ENCODE results near the gene ETV3L.

Gene ETV3L

GRCh38 chr1:157099633-157100009, at the start of gene ETV3L:
TSS of gene ETV3L (minus strand) at chr1:157099808. CDS start at chr1:157099523, 285 bp downstream.
- no peak for FAIRE-seq
- DNase-seq (ENCODE audit: low spot score), result no peak

DNA sequence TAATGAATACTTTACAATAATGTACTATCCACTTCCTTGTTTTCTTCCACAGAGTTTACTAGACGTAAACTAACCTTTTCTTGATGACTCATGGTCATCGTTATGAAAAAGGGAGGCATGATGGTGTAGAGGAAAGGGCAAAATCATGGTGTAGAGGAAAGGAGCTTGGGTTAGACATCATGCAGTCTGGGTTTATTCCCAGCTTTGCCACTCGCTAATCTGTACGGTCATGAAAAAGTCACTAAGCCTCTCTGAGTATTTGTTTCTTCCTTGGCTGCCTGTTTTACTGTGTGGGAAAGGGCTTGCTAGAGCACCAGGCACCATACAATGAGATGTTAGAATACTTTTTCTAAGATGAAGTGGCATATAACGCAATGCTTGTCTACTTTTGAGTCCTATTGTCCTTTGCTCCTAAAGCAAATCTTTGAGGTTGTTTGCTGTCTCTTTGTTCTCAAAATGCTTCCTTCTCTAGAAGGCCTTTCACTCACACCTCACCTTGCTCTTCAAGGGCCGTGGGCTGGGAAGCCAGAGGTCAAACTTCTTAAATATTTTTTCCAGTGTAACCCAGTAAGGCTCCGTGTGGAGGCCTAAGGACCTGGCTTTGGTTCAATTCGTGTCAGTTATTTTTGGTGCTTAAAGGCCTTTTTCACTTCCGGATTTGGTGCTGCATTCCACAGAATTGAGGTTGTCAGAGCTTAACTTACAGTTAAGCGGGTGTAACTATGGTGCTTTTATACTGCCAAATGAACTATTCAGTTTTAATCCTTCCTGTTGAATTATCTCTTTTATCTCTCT, 48.5 kb upstream of the ETV3L start:
- DNase-seq (ENCODE audit: low spot score), result no peak
- no peak for FAIRE-seq

GRCh38 chr1:157147037-157147436, 47.4 kb upstream of the ETV3L start:
- no peak for FAIRE-seq
- no peak for DNase-seq (ENCODE audit: low spot score)

DNA sequence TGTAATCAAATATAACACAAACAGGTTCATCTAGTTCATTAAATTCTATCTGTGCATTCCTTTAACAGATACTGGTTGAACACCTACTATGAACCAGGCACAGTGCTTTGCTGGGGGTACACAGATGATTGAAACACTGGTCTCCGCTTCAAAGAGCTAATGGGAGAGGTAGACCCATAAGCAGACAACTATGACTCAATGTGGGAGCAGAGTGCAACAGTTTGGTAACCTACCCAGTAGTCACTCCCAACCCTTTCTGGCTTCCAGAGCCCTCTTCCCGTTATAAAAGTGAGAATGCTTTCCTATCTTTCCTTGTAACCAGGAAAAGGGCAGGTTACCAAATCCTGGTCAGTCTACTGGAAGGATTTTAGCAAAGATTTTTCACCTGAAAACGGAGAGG, 46.6 kb upstream of the ETV3L start:
- FAIRE-seq, result no peak
- DNase-seq (ENCODE audit: low spot score), result no peak

DNA sequence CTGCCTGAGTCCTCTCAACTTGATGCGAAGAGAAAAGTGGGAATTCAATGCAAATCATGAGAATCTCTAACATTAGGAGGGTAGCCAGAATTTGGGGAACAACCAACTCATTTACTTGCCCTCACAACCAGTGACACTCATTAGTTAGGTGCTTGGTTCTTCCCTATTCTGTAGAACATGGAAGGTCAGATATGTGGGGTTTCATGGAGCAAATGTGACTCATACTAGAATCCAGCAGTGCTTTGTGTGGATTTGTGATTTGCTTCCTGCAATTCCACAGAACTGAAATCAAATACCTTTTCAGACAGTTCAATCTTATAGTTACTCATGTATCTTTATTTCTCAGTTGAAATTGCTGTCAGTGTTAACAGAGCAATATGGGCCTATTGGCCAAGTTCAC, 45.5 kb upstream of the ETV3L start:
- DNase-seq (ENCODE audit: low spot score), result no peak
- no peak for FAIRE-seq

DNA sequence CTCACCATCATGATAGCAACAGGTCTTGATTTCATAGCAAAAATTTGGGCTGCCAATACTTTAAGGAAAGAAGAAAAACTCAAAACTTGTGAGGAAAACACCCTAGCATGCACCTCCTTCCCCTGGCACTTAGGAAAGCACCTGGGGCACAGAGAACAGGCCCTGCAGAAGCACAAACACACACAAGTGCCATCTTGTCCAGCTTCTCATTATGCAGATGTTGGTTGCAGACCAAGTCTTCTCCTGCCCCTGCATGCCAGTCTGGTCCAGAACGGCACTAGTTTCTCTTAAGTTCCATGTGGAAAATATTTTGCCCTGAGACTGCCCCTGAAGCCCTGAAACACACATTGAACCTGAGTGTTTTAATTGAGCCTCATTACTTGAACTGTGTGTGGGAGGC, 44.9 kb upstream of the ETV3L start:
- FAIRE-seq (no peak), DNase-seq (ENCODE audit: low spot score) (no peak)

- no peak for FAIRE-seq
These were observed 43.3 kb upstream of the ETV3L start for GRCh38 chr1:157142765-157143423.

DNA sequence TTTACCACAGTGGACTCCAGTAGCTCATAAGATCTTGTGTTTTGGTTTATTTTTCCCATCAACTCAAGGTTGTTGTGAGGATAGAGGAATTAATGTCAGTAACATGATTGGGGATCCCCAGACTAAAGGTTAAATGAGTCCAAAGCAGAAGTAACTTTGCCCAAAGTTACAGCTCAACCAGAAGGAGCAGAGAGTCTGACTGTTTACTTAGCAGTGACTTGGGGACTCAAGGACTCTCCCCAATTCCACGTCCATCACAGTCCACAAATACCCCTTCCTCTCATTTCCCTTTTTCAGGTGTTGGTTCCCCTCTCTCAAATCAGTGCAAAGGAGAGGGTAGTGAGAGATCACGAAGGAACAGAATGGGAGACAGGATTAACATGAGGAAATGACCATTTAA, 42.6 kb upstream of the ETV3L start:
- FAIRE-seq (no peak), DNase-seq (ENCODE audit: low spot score) (no peak)

More at GRCh38 chr1:157142765-157143423, 43.3 kb upstream of the ETV3L start:
- DNase-seq (ENCODE audit: low spot score), result no peak

DNA sequence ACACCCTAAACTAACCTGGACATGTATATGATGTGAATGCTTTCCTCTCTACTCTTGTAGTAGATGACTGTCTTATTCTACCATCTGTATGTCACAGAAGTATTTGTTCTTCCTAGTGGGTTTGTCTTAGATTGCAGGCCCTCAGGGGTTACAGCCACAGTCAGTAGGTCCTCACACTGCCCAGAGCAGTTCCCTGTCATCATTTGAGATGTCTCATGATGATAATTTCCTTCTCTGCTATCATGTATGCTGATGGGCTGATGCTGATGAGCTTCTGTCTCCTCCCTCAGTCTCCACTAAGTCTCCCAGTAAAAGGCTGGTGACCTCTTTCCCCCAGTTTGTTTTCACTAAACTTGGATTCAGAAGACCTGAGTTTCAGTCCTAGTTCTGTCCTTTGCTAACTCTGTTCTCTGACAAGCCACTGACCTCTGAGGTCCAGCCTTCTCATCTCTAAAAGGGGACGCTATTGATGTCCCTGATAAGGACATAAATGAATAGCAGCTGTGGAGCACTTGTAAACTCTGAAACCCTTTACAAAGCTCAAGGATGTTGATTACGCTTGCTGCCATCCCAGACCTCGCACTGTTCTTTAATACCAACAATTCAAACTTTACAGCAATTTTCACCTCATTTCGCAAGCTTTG, 41.7 kb upstream of the ETV3L start:
- DNase-seq (ENCODE audit: low spot score) (no peak), FAIRE-seq (no peak)

DNA sequence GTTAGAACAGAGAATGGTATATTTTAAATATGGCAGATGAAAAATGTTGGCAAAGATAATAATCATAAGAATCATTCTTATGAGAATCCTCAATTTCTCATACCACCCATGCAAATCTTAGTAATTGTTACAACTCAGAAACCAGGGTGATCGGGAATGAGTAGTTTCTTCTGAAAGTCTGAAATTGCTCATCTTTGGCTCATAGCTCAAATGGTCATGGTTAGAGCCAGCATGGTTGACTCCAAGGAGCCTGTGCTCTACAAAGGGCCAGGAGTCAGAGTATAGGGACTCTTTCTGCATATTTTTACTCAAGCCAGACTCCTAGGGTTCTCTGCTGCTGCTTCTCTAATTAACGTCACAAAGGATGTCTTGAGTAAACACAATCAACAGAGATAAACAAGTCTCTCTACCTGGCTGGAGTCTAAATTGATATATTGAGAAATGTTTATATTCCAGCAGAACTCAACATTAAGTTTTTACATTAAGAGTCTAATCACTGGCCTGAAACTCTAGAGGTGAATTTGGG, 40.5 kb upstream of the ETV3L start:
- FAIRE-seq, result no peak
- no peak for DNase-seq (ENCODE audit: low spot score)

- FAIRE-seq (no peak), DNase-seq (ENCODE audit: low spot score) (no peak)
These were observed 39.6 kb upstream of the ETV3L start for GRCh38 chr1:157139052-157139715.

- FAIRE-seq (no peak), DNase-seq (ENCODE audit: low spot score) (peak; percentile 81)
These were observed 38.8 kb upstream of the ETV3L start, which contains the start of gene ETV3 for GRCh38 chr1:157138220-157139051. TSS of gene ETV3 (minus strand) at chr1:157138395. CDS start at chr1:157136352, 2,043 bp downstream.

GRCh38 chr1:157137408-157138219, 38.0 kb upstream of the ETV3L start:
- DNase-seq (ENCODE audit: low spot score), result no peak
- FAIRE-seq, result no peak

- no peak for DNase-seq (ENCODE audit: low spot score)
- FAIRE-seq, result no peak
These were observed 37.4 kb upstream of the ETV3L start for GRCh38 chr1:157137046-157137407.

DNA sequence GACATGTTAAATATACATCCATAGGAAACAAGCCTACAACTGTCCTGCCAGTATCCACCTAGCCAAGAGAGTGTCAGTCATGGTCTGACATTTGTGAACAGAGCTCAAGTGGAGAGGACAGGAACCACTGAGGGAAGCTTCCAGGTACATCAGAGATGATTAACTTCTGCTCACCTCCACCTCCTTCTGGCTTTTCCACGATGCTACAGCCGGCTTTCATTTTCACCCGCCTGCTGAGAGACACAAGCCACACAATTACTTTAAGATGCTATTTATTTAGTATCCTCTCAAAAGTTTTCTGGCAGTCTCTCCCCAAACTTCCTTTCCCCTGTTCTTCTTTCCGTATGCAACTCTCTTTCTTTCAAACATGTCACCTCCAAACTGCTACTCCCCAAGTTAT, 36.5 kb upstream of the ETV3L start:
- FAIRE-seq (no peak), DNase-seq (ENCODE audit: low spot score) (no peak)

- no peak for DNase-seq (ENCODE audit: low spot score)
These were observed 36.0 kb upstream of the ETV3L start for GRCh38 chr1:157135646-157136045.

GRCh38 chr1:157135070-157135469, 35.5 kb upstream of the ETV3L start:
- no peak for DNase-seq (ENCODE audit: low spot score)
- no peak for FAIRE-seq

More at GRCh38 chr1:157135646-157136045, 36.0 kb upstream of the ETV3L start:
- no peak for FAIRE-seq

- no peak for DNase-seq (ENCODE audit: low spot score)
- no peak for FAIRE-seq
These were observed 34.8 kb upstream of the ETV3L start for GRCh38 chr1:157134442-157134841.

DNA sequence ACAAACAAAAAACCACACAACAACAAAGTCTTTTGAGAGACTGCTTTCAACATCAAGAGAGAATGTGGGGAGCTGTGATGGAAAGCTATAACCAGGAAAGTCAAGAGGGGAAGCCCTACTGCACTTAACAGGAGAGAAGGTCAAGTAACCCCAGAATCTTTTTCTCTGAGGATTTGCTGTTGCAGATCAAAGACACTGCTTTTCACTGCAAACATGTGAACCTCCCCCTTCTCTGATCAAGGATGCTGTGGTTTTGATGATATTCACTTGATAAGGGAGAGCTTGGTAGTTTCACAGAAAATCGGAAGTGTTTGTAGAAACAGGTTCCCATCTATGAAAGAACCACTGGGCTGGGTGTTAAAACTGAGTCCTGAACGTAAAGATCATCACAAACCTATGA, 33.8 kb upstream of the ETV3L start:
- DNase-seq (ENCODE audit: low spot score) (no peak), FAIRE-seq (no peak)

- FAIRE-seq, result no peak
- no peak for DNase-seq (ENCODE audit: low spot score)
These were observed 33.1 kb upstream of the ETV3L start for GRCh38 chr1:157132616-157133167.

All from RCC 7860 (cell line).